ENCODE results near the gene UNC13D.

- TF ChIP-seq, protein P1, sequence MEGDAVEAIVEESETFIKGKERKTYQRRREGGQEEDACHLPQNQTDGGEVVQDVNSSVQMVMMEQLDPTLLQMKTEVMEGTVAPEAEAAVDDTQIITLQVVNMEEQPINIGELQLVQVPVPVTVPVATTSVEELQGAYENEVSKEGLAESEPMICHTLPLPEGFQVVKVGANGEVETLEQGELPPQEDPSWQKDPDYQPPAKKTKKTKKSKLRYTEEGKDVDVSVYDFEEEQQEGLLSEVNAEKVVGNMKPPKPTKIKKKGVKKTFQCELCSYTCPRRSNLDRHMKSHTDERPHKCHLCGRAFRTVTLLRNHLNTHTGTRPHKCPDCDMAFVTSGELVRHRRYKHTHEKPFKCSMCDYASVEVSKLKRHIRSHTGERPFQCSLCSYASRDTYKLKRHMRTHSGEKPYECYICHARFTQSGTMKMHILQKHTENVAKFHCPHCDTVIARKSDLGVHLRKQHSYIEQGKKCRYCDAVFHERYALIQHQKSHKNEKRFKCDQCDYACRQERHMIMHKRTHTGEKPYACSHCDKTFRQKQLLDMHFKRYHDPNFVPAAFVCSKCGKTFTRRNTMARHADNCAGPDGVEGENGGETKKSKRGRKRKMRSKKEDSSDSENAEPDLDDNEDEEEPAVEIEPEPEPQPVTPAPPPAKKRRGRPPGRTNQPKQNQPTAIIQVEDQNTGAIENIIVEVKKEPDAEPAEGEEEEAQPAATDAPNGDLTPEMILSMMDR (IDR thresholded peaks at IDR 0.05; ENCODE audit: insufficient read depth, low read depth, low read length) = no peak
- no peak for TF ChIP-seq EZH2 (IDR thresholded peaks at IDR 0.05; ENCODE audit: insufficient read depth, low read length)
Measured at GRCh38 chr17:75893305-75894048, 49.3 kb upstream of the UNC13D start.
